GM12892 (cell line): ENCODE results near the gene RPL39L.
A peak's percentile ranks its signal among the peaks of the same experiment; 100 is the strongest.
"Not testable (repeated sequence)": the region's sequence is repeated elsewhere in the genome, so short reads cannot be mapped to it uniquely, and the experiment has no call there.

Source experiments
- DNase-seq: peaks from one replicate; pipeline ENCODE4 v3.0.0; 2011; ENCODE audit not compliant: insufficient read length
- FAIRE-seq: peaks from 2 replicates; lab custom pipeline; 2011; peaks lifted over from hg19 to GRCh38; lab: Jason Lieb, UNC
- POLR2A ChIP-seq: IDR thresholded peaks from 2 replicates; pipeline ENCODE4 v1.6.1; 2011; ENCODE audit warnings: low read depth, low read length, control low read depth
- POLR2AphosphoS5 ChIP-seq: IDR thresholded peaks from 2 replicates; pipeline ENCODE4 v1.6.1; 2011; ENCODE audit warnings: low read depth, low read length, control low read depth
- TAF1 ChIP-seq: IDR thresholded peaks from 2 replicates; pipeline ENCODE4 v1.6.1; 2011; ENCODE audit warnings: low read depth, mild to moderate bottlenecking, control low read depth, low read length, borderline replicate concordance

The RPL39L gene

GRCh38 chr3:187167777-187168176 is 28.5 kb upstream of the RPL39L start:
- TF ChIP-seq POLR2AphosphoS5 (no peak), POLR2A (no peak), TAF1 (no peak)
- no peak for FAIRE-seq
- no peak for DNase-seq

- DNase-seq (no peak), FAIRE-seq (no peak)
- TF ChIP-seq POLR2A (no peak), TAF1 (no peak), POLR2AphosphoS5 (no peak)
Measured at GRCh38 chr3:187166750-187167149, 27.5 kb upstream of the RPL39L start.

- FAIRE-seq, result peak; percentile 80
- TF ChIP-seq POLR2A, result no peak
- no peak for TF ChIP-seq TAF1
- no peak for DNase-seq
Measured at GRCh38 chr3:187165144-187165543, 25.8 kb upstream of the RPL39L start.

GRCh38 chr3:187162265-187162953 is 23.1 kb upstream of the RPL39L start:
- no peak for TF ChIP-seq TAF1
- no peak for TF ChIP-seq POLR2A
- TF ChIP-seq POLR2AphosphoS5, result no peak
- DNase-seq, result no peak
- FAIRE-seq, result no peak

- FAIRE-seq (no peak), DNase-seq (no peak)
- no peak for TF ChIP-seq POLR2A
- TF ChIP-seq TAF1, result no peak
- TF ChIP-seq POLR2AphosphoS5, result no peak
Measured at GRCh38 chr3:187161556-187161955, 22.3 kb upstream of the RPL39L start.

GRCh38 chr3:187150599-187150998 is 11.3 kb upstream of the RPL39L start:
- TF ChIP-seq POLR2AphosphoS5, result no peak
- no peak for TF ChIP-seq POLR2A
- TF ChIP-seq TAF1, result no peak
- DNase-seq (no peak), FAIRE-seq (no peak)

GRCh38 chr3:187150186-187150585 is 10.9 kb upstream of the RPL39L start:
- TF ChIP-seq POLR2A (no peak), TAF1 (no peak), POLR2AphosphoS5 (no peak)
- no peak for DNase-seq
- FAIRE-seq, result no peak

- TF ChIP-seq POLR2A (no peak), TAF1 (no peak), POLR2AphosphoS5 (no peak)
- no peak for DNase-seq
- no peak for FAIRE-seq
Measured at GRCh38 chr3:187146389-187146788, 7.1 kb upstream of the RPL39L start.

- TF ChIP-seq POLR2AphosphoS5, result no peak
- no peak for TF ChIP-seq TAF1
- no peak for TF ChIP-seq POLR2A
- FAIRE-seq (no peak), DNase-seq (no peak)
Measured at GRCh38 chr3:187145149-187145895, 6.0 kb upstream of the RPL39L start.

GRCh38 chr3:187139895-187140253 is 578 bp upstream of the RPL39L start:
- DNase-seq (no peak), FAIRE-seq (no peak)
- TF ChIP-seq POLR2A, result no peak
- TF ChIP-seq TAF1, result no peak
- TF ChIP-seq POLR2AphosphoS5, result no peak

- TF ChIP-seq POLR2AphosphoS5, result no peak
- no peak for TF ChIP-seq TAF1
- TF ChIP-seq POLR2A, result no peak
- no peak for FAIRE-seq
- DNase-seq, result no peak
Measured at GRCh38 chr3:187136936-187137335, 2.4 kb downstream of the RPL39L start.

GRCh38 chr3:187136337-187136736 is 3.0 kb downstream of the RPL39L start:
- no peak for FAIRE-seq
- no peak for DNase-seq
- TF ChIP-seq TAF1 (no peak), POLR2A (no peak), POLR2AphosphoS5 (no peak)

GRCh38 chr3:187135172-187135690 is 4.1 kb downstream of the RPL39L start:
- not testable (repeated sequence) for FAIRE-seq, DNase-seq

GRCh38 chr3:187133181-187133580 is 6.1 kb downstream of the RPL39L start:
- FAIRE-seq, DNase-seq: not testable (repeated sequence)
